HG03139 (cell line): ENCODE results near the gene BRCA2.
A peak's percentile ranks its signal among the peaks of the same experiment; 100 is the strongest.

Experiments
- ATAC-seq: cut with Tn5 transposase; IDR thresholded peaks from one replicate; pipeline ENCODE4 v1.9.1; 2021; ENCODE audit not compliant: unreplicated experiment

BRCA2 gene

GRCh38 chr13:32315238-32316027, at the start of gene BRCA2, which contains the start of gene ZAR1L:
BRCA2 (plus strand) TSS chr13:32315508; CDS start chr13:32316461, 953 bp downstream.
ZAR1L (minus strand) TSS chr13:32315363; CDS start chr13:32311925, 3,438 bp downstream.
- ATAC-seq, result peak; percentile 88

GRCh38 chr13:32265726-32266125, 49.6 kb upstream of the BRCA2 start:
- ATAC-seq, result no peak

GRCh38 chr13:32266130-32266529, 49.2 kb upstream of the BRCA2 start:
- no peak for ATAC-seq

GRCh38 chr13:32267836-32268439, 47.4 kb upstream of the BRCA2 start:
- ATAC-seq, result peak; percentile 92

DNA sequence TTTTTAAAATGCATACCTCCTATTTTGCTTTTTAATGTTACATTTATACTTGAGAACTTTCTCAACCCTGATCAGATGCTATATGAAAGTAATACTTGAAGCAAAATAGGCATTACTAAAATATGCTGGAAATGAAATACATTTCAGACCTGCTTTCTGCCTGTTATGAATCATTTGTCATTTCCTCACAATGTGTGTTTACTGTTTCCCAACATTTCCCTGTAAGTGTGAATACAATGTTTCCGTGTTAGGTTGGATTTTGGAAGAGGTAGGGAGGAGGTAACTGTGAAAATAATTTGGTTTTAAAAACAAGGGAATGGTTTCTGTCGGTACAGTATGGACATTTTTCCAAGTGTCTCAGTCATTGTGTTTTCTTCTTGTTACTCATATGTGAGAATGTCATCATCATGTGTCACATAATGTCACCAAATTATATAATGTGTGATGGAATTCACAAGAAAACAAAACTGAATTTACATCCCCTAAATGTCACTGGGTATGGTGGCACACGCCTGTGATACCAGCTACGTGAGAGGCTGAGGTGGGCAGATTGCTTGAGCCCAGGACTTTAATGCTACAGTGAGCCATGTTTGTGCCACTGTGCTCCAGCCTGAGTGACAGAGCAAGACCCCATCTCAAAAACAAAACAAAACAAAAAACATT, 43.2 kb upstream of the BRCA2 start:
- ATAC-seq, result no peak

- ATAC-seq, result no peak
Measured at GRCh38 chr13:32277839-32278238, 37.5 kb upstream of the BRCA2 start.

DNA sequence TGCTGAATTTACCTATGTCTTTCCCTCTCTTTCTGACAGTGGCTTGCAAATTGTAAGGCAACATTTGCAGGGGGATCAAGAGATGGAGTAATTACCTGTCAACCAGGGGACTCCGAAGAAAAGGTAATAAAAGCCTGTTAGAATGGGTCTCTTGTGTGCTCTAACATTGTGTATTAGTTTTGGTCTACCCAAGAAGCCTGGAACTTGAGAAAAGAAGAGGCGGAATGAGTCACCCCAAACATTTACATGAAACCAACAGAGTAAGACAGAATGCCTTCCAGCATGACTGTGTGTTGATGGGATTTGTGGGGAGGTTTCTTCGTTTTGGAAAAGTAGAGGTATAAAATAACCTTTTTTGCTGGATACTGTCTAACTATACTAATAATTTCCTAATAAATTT, 36.9 kb upstream of the BRCA2 start:
- no peak for ATAC-seq

GRCh38 chr13:32281096-32281495, 34.2 kb upstream of the BRCA2 start:
- ATAC-seq, result no peak

GRCh38 chr13:32282096-32282711, 33.1 kb upstream of the BRCA2 start:
- ATAC-seq, result no peak

GRCh38 chr13:32284927-32285632, 30.2 kb upstream of the BRCA2 start:
- ATAC-seq, result no peak

- ATAC-seq, result no peak
Measured at GRCh38 chr13:32285633-32285965, 29.7 kb upstream of the BRCA2 start.

DNA sequence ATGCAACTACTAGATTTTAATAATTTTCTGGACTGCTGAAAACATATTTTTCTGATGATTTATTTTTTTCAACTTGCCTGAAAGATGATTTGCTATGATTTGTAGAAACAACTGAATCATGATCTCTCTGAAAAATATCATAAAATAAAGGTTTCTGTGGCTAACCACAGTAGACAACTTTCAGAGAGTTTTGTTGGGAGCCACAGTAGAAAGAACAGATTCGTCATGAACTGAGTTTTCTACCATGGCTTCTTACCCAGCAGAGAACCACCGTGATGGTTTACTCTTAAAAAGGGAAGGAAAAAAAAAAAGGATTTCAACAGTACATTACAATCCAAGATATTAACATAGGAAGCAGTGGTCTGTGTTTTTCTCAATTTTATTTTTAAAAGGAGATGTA, 18.1 kb upstream of the BRCA2 start:
- ATAC-seq, result no peak

DNA sequence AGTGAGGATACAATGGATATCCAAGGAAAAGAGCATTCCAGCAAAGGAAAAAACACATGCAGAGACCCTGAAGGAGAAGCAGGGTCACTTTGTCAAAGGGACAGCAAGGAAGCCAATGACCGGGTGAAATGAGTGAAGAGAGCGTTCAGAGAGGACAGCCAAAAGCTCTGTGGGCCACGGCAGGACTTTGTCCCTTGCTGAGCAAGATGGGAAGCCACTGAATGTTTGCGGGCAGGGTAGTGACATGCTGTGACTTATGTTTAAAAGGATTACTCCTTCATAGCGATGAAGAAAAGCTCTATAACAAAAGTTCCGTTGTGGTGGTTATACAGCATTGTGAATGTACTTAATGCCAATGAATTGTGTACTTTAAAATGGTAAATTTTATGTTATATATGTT, 16.6 kb upstream of the BRCA2 start:
- no peak for ATAC-seq

GRCh38 chr13:32299893-32300292, 15.4 kb upstream of the BRCA2 start:
- no peak for ATAC-seq

GRCh38 chr13:32300406-32300805, 14.9 kb upstream of the BRCA2 start:
- ATAC-seq, result no peak

GRCh38 chr13:32300920-32301319, 14.4 kb upstream of the BRCA2 start:
- no peak for ATAC-seq

DNA sequence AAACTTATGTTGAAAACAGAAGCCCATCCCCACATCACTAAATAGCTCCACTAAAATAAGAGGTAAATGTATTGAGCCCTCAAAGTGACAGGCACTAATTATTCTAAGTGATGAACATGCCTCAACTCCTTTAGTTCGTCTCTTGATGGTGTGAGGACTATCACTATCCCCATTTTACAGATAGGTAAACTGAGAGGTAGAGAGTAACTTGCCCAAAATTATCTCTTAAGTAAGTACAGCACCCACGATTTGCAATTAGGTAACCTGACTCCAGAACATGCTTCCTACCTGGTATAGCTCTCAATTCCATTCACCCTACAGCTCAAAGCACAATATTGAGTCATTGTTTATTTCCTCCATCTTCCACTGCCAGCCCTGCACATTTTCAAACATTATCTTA, 12.8 kb upstream of the BRCA2 start:
- ATAC-seq, result no peak

GRCh38 chr13:32305646-32306045, 9.7 kb upstream of the BRCA2 start:
- no peak for ATAC-seq

- no peak for ATAC-seq
Measured at GRCh38 chr13:32309312-32310133, 5.8 kb upstream of the BRCA2 start.

GRCh38 chr13:32310134-32310706, 5.1 kb upstream of the BRCA2 start:
- peak; percentile 44 for ATAC-seq
